Right lobe of liver (tissue), 6 donors: ENCODE measurements around the gene NAV2. TPM values are rescaled to one million over a fixed set of nuclear protein-coding genes. Genes with fewer than 3 reads are reported as not detected.

Experiments used
- ATAC-seq, 4 donors: fragments of 200-7000 bp; cut with Tn5 transposase; one replicate each; pipeline ENCODE4 v1.9.1; 2020; ENCODE audit warnings: mild to moderate bottlenecking in 4 of 4, moderate library complexity in 4 of 4
- DNase-seq, 3 donors: peaks; one replicate each; pipeline ENCODE4 v3.0.0-alpha.2; 2020
- H3K27ac ChIP-seq, 3 donors: fragments of 200-600 bp; one replicate each; pipeline ENCODE4 v1.8.0; 2022
- H3K27me3 ChIP-seq, 2 donors: fragments of 200-600 bp; one replicate each; pipeline ENCODE4 v1.8.0; 2022
- H3K36me3 ChIP-seq, 4 donors: fragments of 200-600 bp; sonication (generic) in 1 of 4; one replicate each; pipeline versions ENCODE4 v1.5.1 to v1.8.0; 2017 to 2022; ENCODE audit warnings: control low read depth in 1 of 4
- H3K4me1 ChIP-seq, 4 donors: fragments of 200-600 bp; sonication (generic) in 1 of 4; one replicate each; pipeline versions ENCODE4 v1.5.1 to v1.8.0; 2017 to 2022; ENCODE audit warnings: control low read depth in 1 of 4
- H3K4me3 ChIP-seq, 3 donors: fragments of 200-600 bp; one replicate each; pipeline ENCODE4 v1.8.0; 2022
- H3K9me3 ChIP-seq, 4 donors: fragments of 200-600 bp; sonication (generic) in 1 of 4; one replicate each; pipeline versions ENCODE4 v1.5.1 to v1.8.0; 2017 to 2022; ENCODE audit warnings: control low read depth in 1 of 4
- POLR2A ChIP-seq: fragments of 450-650 bp; IDR thresholded peaks from one replicate; pipeline ENCODE4 v1.6.1; 2017; ENCODE audit warnings: antibody characterized with exemption, mild to moderate bottlenecking
- WGBS: methylation state at CpG from one replicate; pipeline ENCODE4 v1.1.6; 2018; ENCODE audit warnings: low coverage, low lambda C conversion rate; ENCODE audit not compliant: insufficient coverage; ENCODE audit errors: missing lambda C conversion rate; 5-methylcytosine and 5-hydroxymethylcytosine counted together
- intact Hi-C, 2 donors: fragments of 100-400 bp; cut with DNase I; formaldehyde crosslinking; loops; one replicate each; pipeline versions ENCODE4 v1.11.2 to v1.14.1; 2022
- total RNA-seq, 6 experiments: library from RNA; depleted of rRNA in 2 of 6; stranded (reverse); fragments of >200 nt in 2 of 6; fragmentation: NEBNext Ultra II Directional in 3 of 6; extraction: Animal tissue kit (Norgen Biotek cat#: 25700) in 3 of 6; gene quantifications; one replicate each; pipeline versions ENCODE4 v1.1.0 to v1.2.4, GENCODE V29; 2016 to 2023
- TF ChIP-seq, protein P1 (sequence below), 4 donors: fragments of 200-600 bp in 3 of 4; fragments of 450-650 bp in 1 of 4; IDR thresholded peaks; one replicate each; pipeline versions ENCODE4 v1.5.1 to v1.8.0; 2016 to 2022; ENCODE audit warnings: antibody characterized with exemption in 4 of 4, mild to moderate bottlenecking in 2 of 4
- donor health status: DM: no; HTN: yes; CAD: no.
- donor health status: DM: no; HTN: no; CAD: no.
- donor health status: DM: no; HTN: no; CAD: no.
- donor health status: DM: no; HTN: yes; CAD: no.
- donor health status: DM: no; HTN: yes; CAD: no.

Gene NAV2
- total RNA-seq, 6 experiments from 2014 or later, result 15.5 to 69.2 (median 37.1) TPM

DNA sequence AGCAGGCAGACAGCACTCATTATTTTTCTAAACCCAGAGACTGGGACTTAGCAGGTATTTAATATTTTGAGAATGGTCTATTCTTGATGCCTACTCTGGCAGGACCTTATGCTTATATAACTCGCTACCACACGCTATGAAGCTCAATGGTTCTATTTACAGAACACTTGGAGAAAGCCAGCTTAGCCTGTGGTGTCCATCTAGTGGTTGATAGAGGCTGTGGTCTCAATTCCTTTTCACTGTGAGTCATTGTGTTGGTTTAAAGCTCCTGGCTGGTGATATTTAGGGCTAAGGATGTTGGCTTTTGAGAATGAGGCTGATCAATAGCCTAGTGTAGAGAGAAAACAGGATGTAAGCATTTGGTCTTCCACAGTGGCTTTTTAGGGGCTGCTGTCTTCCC lies 241.3 kb downstream of the NAV2 start:
- Histone ChIP-seq H3K36me3 (peaks cover 0 to 9% (median 0%) of the 10 kb centered on the region in 4 donors), H3K4me1 (peaks cover 0 to 27% (median 13%) of the 10 kb centered on the region in 4 donors), H3K9me3 (no peaks in the 10 kb centered on the region), H3K4me3 (no peak overlapping the region), H3K27me3 (no peaks in the 10 kb centered on the region), H3K27ac (peak overlapping the region; percentile 23 to 64 (median 59))
- WGBS, result 20% methylated on average over 2 of the region's 2 CpGs
- intact Hi-C loops, result loop anchor here in 1 of 2 donors (10.0 kb wide), 1 partner anchor 151 kb away; no protein-coding TSS in a partner anchor
- no peak for DNase-seq
- TF ChIP-seq POLR2A, result no peak
- TF ChIP-seq, protein P1, sequence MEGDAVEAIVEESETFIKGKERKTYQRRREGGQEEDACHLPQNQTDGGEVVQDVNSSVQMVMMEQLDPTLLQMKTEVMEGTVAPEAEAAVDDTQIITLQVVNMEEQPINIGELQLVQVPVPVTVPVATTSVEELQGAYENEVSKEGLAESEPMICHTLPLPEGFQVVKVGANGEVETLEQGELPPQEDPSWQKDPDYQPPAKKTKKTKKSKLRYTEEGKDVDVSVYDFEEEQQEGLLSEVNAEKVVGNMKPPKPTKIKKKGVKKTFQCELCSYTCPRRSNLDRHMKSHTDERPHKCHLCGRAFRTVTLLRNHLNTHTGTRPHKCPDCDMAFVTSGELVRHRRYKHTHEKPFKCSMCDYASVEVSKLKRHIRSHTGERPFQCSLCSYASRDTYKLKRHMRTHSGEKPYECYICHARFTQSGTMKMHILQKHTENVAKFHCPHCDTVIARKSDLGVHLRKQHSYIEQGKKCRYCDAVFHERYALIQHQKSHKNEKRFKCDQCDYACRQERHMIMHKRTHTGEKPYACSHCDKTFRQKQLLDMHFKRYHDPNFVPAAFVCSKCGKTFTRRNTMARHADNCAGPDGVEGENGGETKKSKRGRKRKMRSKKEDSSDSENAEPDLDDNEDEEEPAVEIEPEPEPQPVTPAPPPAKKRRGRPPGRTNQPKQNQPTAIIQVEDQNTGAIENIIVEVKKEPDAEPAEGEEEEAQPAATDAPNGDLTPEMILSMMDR (IDR thresholded peaks at IDR 0.05), result peak; percentile 41 to 69 (median 56)
- ATAC-seq, result peak; percentile 70 to 82 (median 78)

DNA sequence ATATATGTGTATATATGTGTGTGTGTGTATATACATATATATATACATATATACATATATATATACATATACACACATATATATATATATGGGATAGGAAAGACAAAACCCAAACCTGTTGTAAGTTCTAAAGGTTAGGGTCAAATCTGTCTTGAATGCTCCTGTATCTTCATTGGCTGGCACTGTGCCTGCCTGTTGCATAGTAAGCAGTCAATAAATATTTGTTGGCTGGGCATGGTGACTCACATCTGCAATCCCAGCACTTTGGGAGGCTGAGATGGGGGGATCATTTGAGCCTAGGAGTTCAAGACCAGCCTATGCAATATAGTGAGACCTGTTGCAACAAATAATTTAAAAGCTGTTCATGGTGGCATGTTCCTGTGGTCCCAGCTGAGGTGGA lies 242.3 kb downstream of the NAV2 start:
- Histone ChIP-seq H3K4me3 (no peak overlapping the region), H3K27me3 (no peaks in the 10 kb centered on the region), H3K4me1 (peaks cover 0 to 27% (median 13%) of the 10 kb centered on the region in 4 donors), H3K36me3 (no peaks in the 10 kb centered on the region), H3K27ac (peak overlapping the region in 2 of 3 donors; percentile 57), H3K9me3 (no peaks in the 10 kb centered on the region)
- intact Hi-C loops, result loop anchor here in 1 of 2 donors (10.0 kb wide), 1 partner anchor 150 kb away; no protein-coding TSS in a partner anchor
- ATAC-seq (peak; percentile 42 to 73 (median 54)), DNase-seq (peak; percentile 73 to 75 (median 74))
- TF ChIP-seq, protein P1 (IDR thresholded peaks at IDR 0.05), result no peak
- no peak for TF ChIP-seq POLR2A

DNA sequence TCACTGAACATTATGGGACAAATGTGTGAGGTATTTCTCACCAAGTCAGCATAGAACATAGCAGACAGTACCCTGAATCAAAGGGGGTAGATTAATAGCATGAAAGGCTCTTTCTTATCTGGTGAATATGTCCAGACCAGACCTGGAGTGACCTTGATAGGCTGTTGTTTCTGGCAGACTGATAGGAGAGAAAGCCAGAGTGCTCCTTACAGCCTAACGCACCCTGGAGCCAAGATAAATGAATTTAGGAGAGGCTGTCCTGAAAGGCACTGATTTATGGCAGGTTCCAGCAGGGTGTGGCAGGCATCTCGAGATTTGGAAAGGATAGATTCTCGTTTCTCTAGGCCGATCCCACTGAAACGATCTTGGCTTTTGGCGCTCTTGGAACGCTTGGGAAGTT lies 243.0 kb downstream of the NAV2 start:
- Histone ChIP-seq H3K27me3 (no peaks in the 10 kb centered on the region), H3K36me3 (no peaks in the 10 kb centered on the region), H3K4me1 (peaks cover 0 to 27% (median 13%) of the 10 kb centered on the region in 4 donors), H3K27ac (peak overlapping the region in 2 of 3 donors; percentile 57), H3K4me3 (no peak overlapping the region), H3K9me3 (no peaks in the 10 kb centered on the region)
- intact Hi-C loops, result loop anchor here in 1 of 2 donors (10.0 kb wide), 1 partner anchor 149 kb away; no protein-coding TSS in a partner anchor
- TF ChIP-seq POLR2A, result no peak
- TF ChIP-seq, protein P1 (IDR thresholded peaks at IDR 0.05), result no peak
- ATAC-seq, result peak in 3 of 4 donors; percentile 3 to 16 (median 9)
- DNase-seq, result no peak
- 88% methylated on average over 6 of the region's 7 CpGs for WGBS

DNA sequence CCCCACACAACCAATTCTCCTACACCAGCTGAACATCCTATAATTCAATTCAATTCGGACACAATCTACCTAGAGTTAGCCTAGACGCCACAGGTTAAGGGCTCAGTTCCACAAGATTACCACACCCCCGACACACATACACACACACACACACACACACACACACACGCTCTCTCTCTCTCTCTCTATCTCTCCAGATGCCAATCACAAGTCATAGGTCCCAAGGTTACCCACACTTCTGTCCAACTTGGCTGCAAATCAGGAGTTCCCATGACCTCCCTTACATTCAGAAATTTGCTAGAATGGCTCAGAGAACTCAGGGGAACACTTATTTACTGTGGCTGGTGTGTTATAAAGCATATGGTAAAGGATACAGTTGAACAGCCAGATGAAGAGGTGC lies 243.6 kb downstream of the NAV2 start:
- ATAC-seq (peak; percentile 20 to 70 (median 58)), DNase-seq (peak in 1 of 3 donors; percentile 65)
- H3K27ac ChIP-seq, result peak overlapping the region in 2 of 3 donors; percentile 57
- no peak overlapping the region for H3K4me3 ChIP-seq
- no peak for TF ChIP-seq POLR2A
- TF ChIP-seq, protein P1 (IDR thresholded peaks at IDR 0.05), result no peak
- H3K4me1 ChIP-seq, result peaks cover 0 to 27% (median 13%) of the 10 kb centered on the region in 4 donors
- intact Hi-C loops, result loop anchor here in 1 of 2 donors (10.0 kb wide), 1 partner anchor 149 kb away; no protein-coding TSS in a partner anchor
- H3K9me3 ChIP-seq, result no peaks in the 10 kb centered on the region
- WGBS, result 39% methylated on average over 4 of the region's 4 CpGs
- H3K27me3 ChIP-seq, result no peaks in the 10 kb centered on the region
- no peaks in the 10 kb centered on the region for H3K36me3 ChIP-seq
